CD8-positive, alpha-beta memory T cell (primary cell): ENCODE results near the gene NUP133. TPM values are rescaled to one million over a fixed set of nuclear protein-coding genes. Genes with fewer than 3 reads are reported as not detected.

ENCODE experiments used
- CTCF ChIA-PET: fragments of 350-600 bp; sonication (Branson Sonifier 250); formaldehyde crosslinking; loops from one replicate; lab custom pipeline; 2021; ENCODE audit warnings: antibody characterized with exemption; lab: Charles Lee
- POLR2A ChIA-PET: fragments of 350-600 bp; sonication (Branson Sonifier 250); formaldehyde crosslinking; loops from one replicate; lab custom pipeline; 2021; ENCODE audit warnings: antibody characterized with exemption; lab: Charles Lee
- DNase-seq, 5 donors: peaks; one replicate each; pipeline versions ENCODE4 v3.0.0 to v3.0.0-alpha.2; 2020 to 2022; ENCODE audit warnings: mixed read lengths in 1 of 5
- H3K27ac ChIP-seq: one replicate; pipeline ENCODE4 v1.7.0; 2013; ENCODE audit warnings: low read depth, mild to moderate bottlenecking, low read length, moderate library complexity
- H3K27me3 ChIP-seq: 2 replicates; pipeline ENCODE4 v1.7.0; 2013; ENCODE audit warnings: low read length, mild to moderate bottlenecking; ENCODE audit not compliant: insufficient read depth, poor library complexity, severe bottlenecking
- H3K36me3 ChIP-seq: 2 replicates; pipeline ENCODE4 v1.7.0; 2013; ENCODE audit warnings: mild to moderate bottlenecking, low read length, moderate library complexity; ENCODE audit not compliant: insufficient read depth
- H3K4me1 ChIP-seq: 2 replicates; pipeline ENCODE4 v1.7.0; 2013; ENCODE audit warnings: mild to moderate bottlenecking, low read length, moderate library complexity; ENCODE audit not compliant: insufficient read depth
- H3K4me3 ChIP-seq: 2 replicates; pipeline ENCODE4 v1.7.0; 2013; ENCODE audit warnings: mild to moderate bottlenecking, low read length
- H3K9me3 ChIP-seq: 2 replicates; pipeline ENCODE4 v1.7.0; 2013; ENCODE audit warnings: mild to moderate bottlenecking, low read length
- H3K27ac Mint-ChIP-seq, 8 donors: one replicate each; pipeline ENCODE4 v1.8.0; 2020 to 2021; ENCODE audit warnings: mixed read lengths in 8 of 8, mild to moderate bottlenecking in 6 of 8, inconsistent platforms in 3 of 8, moderate library complexity in 3 of 8
- H3K27me3 Mint-ChIP-seq, 2 donors: one replicate each; pipeline ENCODE4 v1.8.0; 2020 to 2021; ENCODE audit warnings: mixed read lengths in 2 of 2, mild to moderate bottlenecking in 1 of 2, moderate library complexity in 1 of 2
- H3K36me3 Mint-ChIP-seq, 3 donors: one replicate each; pipeline ENCODE4 v1.8.0; 2020 to 2021; ENCODE audit warnings: mixed read lengths in 3 of 3, inconsistent platforms in 1 of 3, mild to moderate bottlenecking in 1 of 3
- H3K4me1 Mint-ChIP-seq, 3 donors: one replicate each; pipeline ENCODE4 v1.8.0; 2020 to 2021; ENCODE audit warnings: mixed read lengths in 3 of 3, inconsistent platforms in 1 of 3, mild to moderate bottlenecking in 1 of 3
- H3K4me3 Mint-ChIP-seq, 7 donors: one replicate each; pipeline ENCODE4 v1.8.0; 2020 to 2021; ENCODE audit warnings: mixed read lengths in 7 of 7, mild to moderate bottlenecking in 6 of 7, moderate library complexity in 4 of 7, inconsistent platforms in 2 of 7
- H3K9me3 Mint-ChIP-seq, 5 donors: one replicate each; pipeline ENCODE4 v1.8.0; 2020 to 2022; ENCODE audit warnings: mixed read lengths in 5 of 5, mild to moderate bottlenecking in 3 of 5, moderate library complexity in 2 of 5, inconsistent platforms in 1 of 5
- polyA plus RNA-seq: library from polyadenylated mRNA; unstranded; fragments of 300-500 nt; fragmentation: Illumina TruSeq; gene quantifications from one replicate; pipeline ENCODE4 v1.2.3, GENCODE V29; 2021
- total RNA-seq, 2 experiments: library from RNA; stranded (reverse); gene quantifications; one replicate each; pipeline ENCODE4 v1.2.3, GENCODE V29; 2021

The NUP133 gene
- total and polyA plus RNA-seq, 3 experiments from 2014 or later, result 19.9 to 57.9 (median 51.1) TPM

- Mint-ChIP-seq H3K27me3 (peaks cover 45 to 52% of the 10 kb centered on the region in 2 donors), H3K4me1 (peaks cover 15 to 34% (median 19%) of the 10 kb centered on the region in 3 donors), H3K36me3 (peaks cover 0 to 6% (median 2%) of the 10 kb centered on the region in 3 donors), H3K9me3 (peaks cover 0 to 6% (median 0%) of the 10 kb centered on the region in 5 donors), H3K4me3 (peak within 1 kb of the TSS in 2 of 7 donors; percentile 23 to 65), H3K27ac (peak within 1 kb of the TSS in 1 of 8 donors; percentile 34)
- DNase-seq, result no peak
- no peaks in the 10 kb centered on the region for H3K9me3 ChIP-seq
- no peak within 1 kb of the TSS for H3K4me3 ChIP-seq
- H3K27ac ChIP-seq, result no peak within 1 kb of the TSS
- peaks cover 50% of the 10 kb centered on the region for H3K27me3 ChIP-seq
- H3K36me3 ChIP-seq, result no peaks in the 10 kb centered on the region
- peaks cover 13% of the 10 kb centered on the region for H3K4me1 ChIP-seq
- ChIA-PET POLR2A (no interaction called here), CTCF (no interaction called here)
These were observed 74.0 kb downstream of the NUP133 start, which contains the start of gene ACTA1 for GRCh38 chr1:229434005-229434640. ACTA1 (minus strand) TSS chr1:229434094; CDS start chr1:229433115, 979 bp downstream.

GRCh38 chr1:229433364-229434004 lies 74.7 kb downstream of the NUP133 start:
- ChIA-PET POLR2A (no interaction called here), CTCF (no interaction called here)
- Histone ChIP-seq H3K27me3 (peaks cover 50% of the 10 kb centered on the region), H3K4me3 (no peak overlapping the region), H3K36me3 (no peaks in the 10 kb centered on the region), H3K4me1 (peaks cover 13% of the 10 kb centered on the region), H3K27ac (no peak overlapping the region), H3K9me3 (no peaks in the 10 kb centered on the region)
- Mint-ChIP-seq H3K36me3 (peaks cover 1 to 4% (median 2%) of the 10 kb centered on the region in 3 donors), H3K27me3 (peaks cover 47 to 54% of the 10 kb centered on the region in 2 donors), H3K4me1 (peaks cover 15 to 34% (median 19%) of the 10 kb centered on the region in 3 donors), H3K27ac (no peak overlapping the region), H3K9me3 (peaks cover 0 to 6% (median 0%) of the 10 kb centered on the region in 5 donors), H3K4me3 (peak overlapping the region in 2 of 7 donors; percentile 23 to 65)
- DNase-seq, result no peak

- Histone ChIP-seq H3K27ac (no peak overlapping the region), H3K4me3 (no peak overlapping the region), H3K36me3 (no peaks in the 10 kb centered on the region), H3K9me3 (no peaks in the 10 kb centered on the region), H3K27me3 (peaks cover 50% of the 10 kb centered on the region), H3K4me1 (peaks cover 13% of the 10 kb centered on the region)
- H3K4me3 Mint-ChIP-seq, result peak overlapping the region in 2 of 7 donors; percentile 23 to 65
- CTCF ChIA-PET, result no interaction called here
- POLR2A ChIA-PET, result no interaction called here
- peaks cover 53 to 60% of the 10 kb centered on the region in 2 donors for H3K27me3 Mint-ChIP-seq
- no peak overlapping the region for H3K27ac Mint-ChIP-seq
- peaks cover 15 to 34% (median 19%) of the 10 kb centered on the region in 3 donors for H3K4me1 Mint-ChIP-seq
- peaks cover 0 to 4% (median 2%) of the 10 kb centered on the region in 3 donors for H3K36me3 Mint-ChIP-seq
- DNase-seq, result no peak
- peaks cover 0 to 6% (median 0%) of the 10 kb centered on the region in 5 donors for H3K9me3 Mint-ChIP-seq
These were observed 75.2 kb downstream of the NUP133 start for GRCh38 chr1:229432905-229433304.

GRCh38 chr1:229432116-229432461 lies 76.1 kb downstream of the NUP133 start:
- Mint-ChIP-seq H3K36me3 (peaks cover 0 to 4% (median 0%) of the 10 kb centered on the region in 3 donors), H3K4me1 (peaks cover 15 to 34% (median 19%) of the 10 kb centered on the region in 3 donors), H3K4me3 (peak overlapping the region in 5 of 7 donors; percentile 15 to 86 (median 84)), H3K27ac (no peak overlapping the region), H3K27me3 (peaks cover 61 to 65% of the 10 kb centered on the region in 2 donors), H3K9me3 (peaks cover 0 to 6% (median 0%) of the 10 kb centered on the region in 5 donors)
- ChIA-PET CTCF (no interaction called here), POLR2A (no interaction called here)
- H3K4me1 ChIP-seq, result peaks cover 13% of the 10 kb centered on the region
- H3K9me3 ChIP-seq, result no peaks in the 10 kb centered on the region
- no peak overlapping the region for H3K27ac ChIP-seq
- no peak overlapping the region for H3K4me3 ChIP-seq
- peaks cover 50% of the 10 kb centered on the region for H3K27me3 ChIP-seq
- DNase-seq, result no peak
- H3K36me3 ChIP-seq, result no peaks in the 10 kb centered on the region

GRCh38 chr1:229431284-229432115 lies 76.6 kb downstream of the NUP133 start:
- no peaks in the 10 kb centered on the region for H3K36me3 ChIP-seq
- H3K4me3 ChIP-seq, result peak overlapping the region; percentile 0
- peak overlapping the region; percentile 65 to 86 (median 84) for H3K4me3 Mint-ChIP-seq
- H3K27me3 ChIP-seq, result peaks cover 50% of the 10 kb centered on the region
- H3K27me3 Mint-ChIP-seq, result peaks cover 66 to 71% of the 10 kb centered on the region in 2 donors
- ChIA-PET CTCF (interaction anchor here (1.5 kb wide), 1 partner anchor 173 kb away, joined by 3 read pairs; no protein-coding TSS in a partner anchor), POLR2A (no interaction called here)
- peak overlapping the region in 1 of 8 donors; percentile 12 for H3K27ac Mint-ChIP-seq
- no peaks in the 10 kb centered on the region for H3K9me3 ChIP-seq
- peaks cover 0 to 4% (median 0%) of the 10 kb centered on the region in 3 donors for H3K36me3 Mint-ChIP-seq
- no peak for DNase-seq
- H3K9me3 Mint-ChIP-seq, result peaks cover 0 to 6% (median 0%) of the 10 kb centered on the region in 5 donors
- H3K4me1 Mint-ChIP-seq, result peaks cover 15 to 34% (median 19%) of the 10 kb centered on the region in 3 donors
- H3K27ac ChIP-seq, result no peak overlapping the region
- peaks cover 13% of the 10 kb centered on the region for H3K4me1 ChIP-seq

GRCh38 chr1:229430761-229431283 lies 77.3 kb downstream of the NUP133 start:
- Mint-ChIP-seq H3K4me3 (peak overlapping the region; percentile 65 to 86 (median 84)), H3K9me3 (peaks cover 0 to 6% (median 0%) of the 10 kb centered on the region in 5 donors), H3K4me1 (peaks cover 15 to 34% (median 19%) of the 10 kb centered on the region in 3 donors), H3K27me3 (peaks cover 69 to 74% of the 10 kb centered on the region in 2 donors), H3K36me3 (peaks cover 0 to 4% (median 0%) of the 10 kb centered on the region in 3 donors), H3K27ac (peak overlapping the region in 1 of 8 donors; percentile 12)
- POLR2A ChIA-PET, result no interaction called here
- H3K27me3 ChIP-seq, result peaks cover 50% of the 10 kb centered on the region
- peaks cover 13% of the 10 kb centered on the region for H3K4me1 ChIP-seq
- DNase-seq, result peak in 2 of 5 donors; percentile 19 to 31
- peak overlapping the region; percentile 0 for H3K4me3 ChIP-seq
- H3K36me3 ChIP-seq, result no peaks in the 10 kb centered on the region
- H3K9me3 ChIP-seq, result no peaks in the 10 kb centered on the region
- H3K27ac ChIP-seq, result no peak overlapping the region
- CTCF ChIA-PET, result interaction anchor here (1.5 kb wide), 1 partner anchor 172 kb away, joined by 3 read pairs; no protein-coding TSS in a partner anchor

GRCh38 chr1:229428256-229428655 lies 79.9 kb downstream of the NUP133 start:
- ChIA-PET POLR2A (no interaction called here), CTCF (no interaction called here)
- Mint-ChIP-seq H3K4me3 (no peak overlapping the region), H3K36me3 (peaks cover 0 to 4% (median 1%) of the 10 kb centered on the region in 3 donors), H3K9me3 (peaks cover 0 to 13% (median 11%) of the 10 kb centered on the region in 5 donors), H3K4me1 (peaks cover 15 to 29% (median 16%) of the 10 kb centered on the region in 3 donors), H3K27me3 (peaks cover 61 to 76% of the 10 kb centered on the region in 2 donors), H3K27ac (peak overlapping the region in 1 of 8 donors; percentile 9)
- Histone ChIP-seq H3K36me3 (no peaks in the 10 kb centered on the region), H3K27ac (no peak overlapping the region), H3K27me3 (peaks cover 27% of the 10 kb centered on the region), H3K4me3 (no peak overlapping the region), H3K9me3 (no peaks in the 10 kb centered on the region), H3K4me1 (peaks cover 13% of the 10 kb centered on the region)
- no peak for DNase-seq
